GM18517 (cell line): ENCODE data around the gene RHBDF2.

ENCODE experiments used
- ATAC-seq: cut with Tn5 transposase; IDR thresholded peaks from one replicate; pipeline ENCODE4 v1.9.1; 2021; ENCODE audit warnings: mild to moderate bottlenecking, moderate library complexity; ENCODE audit not compliant: unreplicated experiment

The RHBDF2 gene

DNA sequence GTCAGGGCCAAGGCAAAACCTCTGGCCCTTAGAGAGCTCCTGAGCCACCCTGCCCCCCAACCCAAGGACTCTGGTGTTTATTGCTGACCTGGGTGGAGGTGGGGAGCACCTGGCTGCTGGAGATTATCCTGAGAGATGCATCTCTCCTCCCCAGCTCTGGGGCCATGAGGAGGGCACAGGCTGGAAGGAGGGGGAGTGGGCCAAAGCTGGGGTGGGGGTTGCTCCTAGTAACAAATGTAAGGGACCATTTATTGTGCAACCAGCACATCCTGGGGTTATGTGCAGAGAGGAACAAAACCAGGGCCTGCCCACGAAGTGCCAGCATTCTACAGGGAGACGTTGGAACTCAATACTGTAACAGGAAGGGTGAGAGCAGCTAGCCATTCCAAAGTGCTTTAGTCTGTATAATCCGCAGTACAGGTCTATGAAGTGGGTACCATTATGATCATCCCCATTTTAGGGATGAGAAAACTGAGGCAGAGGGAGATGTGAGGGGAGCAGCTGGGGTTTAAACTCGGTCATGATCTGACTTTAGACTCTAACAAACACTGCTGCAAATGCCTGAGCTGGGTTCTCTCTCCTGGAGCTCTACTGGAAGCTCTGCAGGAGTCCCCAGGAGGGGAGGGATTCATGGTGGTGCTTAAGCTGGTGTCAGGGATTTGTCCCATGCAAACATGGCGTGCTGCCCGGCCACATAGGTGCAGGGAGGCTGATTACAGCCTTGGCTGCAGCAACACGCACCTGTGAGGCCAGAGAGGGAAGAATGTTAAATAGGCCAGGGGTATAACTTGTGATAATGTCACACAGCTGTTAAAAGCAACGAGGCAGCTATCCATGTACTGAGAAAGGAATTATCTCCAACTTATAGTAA is 1.4 kb upstream of the RHBDF2 start:
- no peak for ATAC-seq

DNA sequence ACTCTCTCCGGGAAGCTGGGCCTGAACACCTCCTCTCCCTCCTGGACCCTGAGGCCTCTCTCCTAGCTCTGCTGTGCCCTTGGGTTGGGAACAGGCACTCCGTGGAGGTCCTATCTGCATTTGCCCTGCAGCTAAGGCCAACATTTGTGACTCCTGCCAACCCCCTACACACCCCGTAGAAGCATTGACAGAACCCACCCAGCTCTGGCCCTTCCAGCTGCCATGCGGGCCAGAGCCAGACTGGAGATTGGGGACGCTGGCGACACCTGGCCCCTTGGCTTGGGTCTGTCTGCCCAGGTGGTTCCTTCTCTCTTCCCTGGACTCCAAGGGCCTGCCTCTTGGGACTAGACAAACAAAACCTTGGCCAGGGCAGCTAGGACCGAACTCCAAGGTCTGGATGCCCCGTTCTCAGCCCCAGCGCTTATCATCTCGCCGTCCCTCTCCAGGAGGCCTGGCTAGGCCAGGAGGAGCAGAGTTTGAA is 644 bp upstream of the RHBDF2 start:
- ATAC-seq, result no peak

DNA sequence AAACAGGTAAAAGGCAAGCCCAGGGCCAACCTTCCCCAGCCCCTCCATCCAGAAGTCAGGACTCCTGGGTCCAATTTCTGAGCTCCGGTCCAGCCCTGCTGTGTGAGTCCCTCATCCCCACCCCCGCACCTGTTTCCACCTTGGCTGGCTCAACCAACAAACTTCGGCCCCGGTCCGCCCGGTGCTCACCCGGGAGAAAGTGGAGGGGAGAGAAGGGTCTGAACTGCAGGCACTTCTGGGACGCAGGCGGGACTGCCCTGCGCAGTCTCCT is 541 bp downstream of the RHBDF2 start:
- ATAC-seq, result no peak

DNA sequence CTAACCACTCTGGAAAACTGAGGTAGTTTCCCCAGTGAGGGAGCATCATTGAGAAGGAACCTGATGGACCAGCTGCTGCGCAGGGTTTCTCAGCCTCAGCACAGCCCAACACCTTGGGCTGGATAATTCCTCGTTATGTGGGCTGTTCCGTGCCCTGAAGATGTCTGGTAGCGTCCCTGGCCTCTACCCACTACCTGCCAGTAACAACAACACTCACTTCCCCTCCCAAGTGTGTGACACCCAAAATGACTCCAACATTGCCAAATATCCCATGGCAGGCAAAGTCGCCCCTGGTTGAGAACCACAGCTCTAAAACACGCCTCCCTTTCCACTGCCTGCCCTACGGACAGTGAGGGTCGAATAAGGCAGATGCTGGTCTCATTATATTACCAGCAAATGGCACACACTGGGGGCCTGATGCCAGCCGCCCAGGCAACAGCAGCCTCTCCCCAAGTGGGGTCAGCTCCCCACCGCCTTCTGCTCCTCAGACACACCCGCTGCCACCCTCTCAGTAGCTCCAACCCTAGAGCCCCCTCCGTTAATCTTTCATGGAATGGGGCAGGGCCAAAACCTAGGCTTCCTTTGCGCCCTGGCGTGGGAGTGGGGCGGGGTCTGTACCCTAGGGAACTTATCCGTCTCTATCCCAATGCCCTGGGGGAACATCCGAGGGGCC is 1.0 kb downstream of the RHBDF2 start:
- no peak for ATAC-seq

DNA sequence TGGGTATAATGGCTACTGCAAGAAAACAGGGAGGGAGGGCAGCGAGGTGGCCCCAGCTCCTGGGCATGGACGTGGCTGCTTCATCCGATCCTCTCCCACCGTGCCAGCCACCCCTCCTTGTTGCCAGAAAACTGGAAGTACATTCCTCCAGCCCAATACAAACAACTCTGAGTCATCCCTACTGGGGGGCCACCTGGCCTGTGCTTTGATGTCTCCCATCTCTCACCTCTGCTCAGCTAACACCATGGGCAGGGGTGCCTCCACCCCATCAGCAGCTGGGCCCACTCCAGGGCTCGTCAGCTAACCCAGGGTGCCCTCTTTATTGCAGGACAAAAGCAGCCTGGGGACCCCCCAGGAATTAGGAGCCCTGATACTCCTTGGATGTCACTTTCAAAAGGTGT is 2.0 kb downstream of the RHBDF2 start:
- ATAC-seq, result no peak

DNA sequence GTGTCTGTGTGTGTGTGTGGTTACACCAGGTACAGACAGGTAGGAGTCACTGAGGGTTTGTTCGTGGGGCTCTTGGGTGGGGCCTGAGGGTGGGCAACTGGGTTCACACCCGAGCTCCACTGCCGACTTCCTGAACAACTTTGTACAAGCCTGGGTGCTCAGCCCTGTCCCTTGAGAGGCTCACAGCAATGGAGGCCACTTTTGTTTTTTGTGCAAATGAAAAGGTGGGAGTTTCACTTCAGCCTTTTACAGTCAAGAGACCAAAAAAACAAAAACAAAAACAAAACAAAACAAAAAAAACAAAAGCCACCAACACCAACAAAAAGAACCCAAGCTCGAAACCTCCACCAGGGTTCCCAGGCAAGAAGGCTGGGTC is 2.4 kb downstream of the RHBDF2 start:
- no peak for ATAC-seq

DNA sequence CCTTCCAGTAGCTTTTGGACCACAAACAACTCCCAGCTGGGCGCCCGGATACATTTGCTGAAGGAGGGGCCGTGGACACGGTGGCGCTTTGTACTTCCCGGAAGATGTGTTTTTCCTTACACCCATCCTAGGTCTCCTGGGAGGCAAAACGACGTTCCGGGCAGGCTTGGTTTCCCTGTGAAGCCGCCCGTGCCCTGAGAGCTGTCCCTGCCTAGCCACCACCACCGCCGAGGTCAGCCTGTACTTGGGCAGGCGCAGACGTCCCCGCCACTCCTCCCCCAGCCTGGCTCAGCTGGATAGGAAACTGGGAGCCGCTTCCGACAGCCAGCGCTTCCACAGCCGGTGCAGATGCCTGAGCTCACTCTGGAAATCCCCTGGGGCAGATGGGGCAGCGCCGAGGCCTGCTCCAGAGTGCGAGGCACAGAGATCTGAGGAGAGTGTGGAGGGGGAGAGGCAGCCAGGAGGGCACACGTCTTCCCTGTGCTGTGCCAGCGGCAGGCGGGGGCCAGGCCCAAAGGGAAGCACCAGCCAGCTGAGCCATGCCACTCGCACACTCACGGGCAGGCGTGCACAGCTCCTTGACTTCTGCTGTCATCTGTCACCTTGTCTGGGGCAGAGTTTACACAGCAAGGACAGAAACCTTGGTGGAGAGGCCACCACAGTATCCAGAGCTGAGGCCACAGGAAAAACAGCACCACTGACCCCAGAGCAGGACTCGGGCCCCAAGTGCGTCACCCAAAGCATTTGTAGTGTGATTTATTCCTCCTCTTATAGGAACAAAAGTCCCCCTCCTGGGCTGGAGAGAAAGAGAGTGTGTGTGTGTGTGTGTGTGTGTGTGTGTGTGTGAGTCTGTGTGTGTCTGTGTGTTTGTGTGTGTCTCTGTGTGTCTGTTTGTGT is 3.0 kb downstream of the RHBDF2 start:
- no peak for ATAC-seq

DNA sequence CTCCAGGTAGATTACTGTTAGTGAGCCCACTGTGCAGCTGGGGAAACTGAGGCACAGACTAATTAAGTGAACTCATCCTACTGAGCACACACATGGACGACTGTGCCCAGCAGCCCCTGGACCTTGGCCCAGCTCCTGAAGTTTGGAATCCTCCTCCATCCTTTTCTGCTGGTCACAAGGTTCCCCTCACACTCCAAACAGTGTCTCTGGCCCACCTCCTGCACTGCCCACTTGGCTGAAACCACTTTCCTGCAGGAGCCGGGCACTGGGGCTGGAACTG is 3.6 kb downstream of the RHBDF2 start:
- ATAC-seq, result no peak

DNA sequence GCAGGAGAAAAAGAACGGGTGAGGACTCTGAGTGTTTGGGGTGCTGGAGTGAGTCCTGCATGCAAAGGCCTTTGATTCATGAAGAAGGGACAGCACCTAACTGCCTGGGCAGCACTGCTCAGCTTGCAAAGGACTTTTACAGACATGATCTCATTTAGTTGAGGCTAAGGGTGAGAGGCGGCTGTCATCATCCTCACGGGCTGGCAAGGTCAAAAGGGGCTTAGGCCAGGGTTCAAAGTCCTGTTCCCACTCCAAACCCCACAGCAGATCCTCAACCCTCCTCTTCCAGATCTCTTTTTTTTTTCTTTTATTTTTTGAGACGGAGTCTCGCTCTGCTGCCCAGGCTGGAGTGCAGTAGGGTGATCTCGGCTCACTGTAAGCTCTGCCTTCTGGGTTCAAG is 4.8 kb downstream of the RHBDF2 start:
- ATAC-seq, result no peak

DNA sequence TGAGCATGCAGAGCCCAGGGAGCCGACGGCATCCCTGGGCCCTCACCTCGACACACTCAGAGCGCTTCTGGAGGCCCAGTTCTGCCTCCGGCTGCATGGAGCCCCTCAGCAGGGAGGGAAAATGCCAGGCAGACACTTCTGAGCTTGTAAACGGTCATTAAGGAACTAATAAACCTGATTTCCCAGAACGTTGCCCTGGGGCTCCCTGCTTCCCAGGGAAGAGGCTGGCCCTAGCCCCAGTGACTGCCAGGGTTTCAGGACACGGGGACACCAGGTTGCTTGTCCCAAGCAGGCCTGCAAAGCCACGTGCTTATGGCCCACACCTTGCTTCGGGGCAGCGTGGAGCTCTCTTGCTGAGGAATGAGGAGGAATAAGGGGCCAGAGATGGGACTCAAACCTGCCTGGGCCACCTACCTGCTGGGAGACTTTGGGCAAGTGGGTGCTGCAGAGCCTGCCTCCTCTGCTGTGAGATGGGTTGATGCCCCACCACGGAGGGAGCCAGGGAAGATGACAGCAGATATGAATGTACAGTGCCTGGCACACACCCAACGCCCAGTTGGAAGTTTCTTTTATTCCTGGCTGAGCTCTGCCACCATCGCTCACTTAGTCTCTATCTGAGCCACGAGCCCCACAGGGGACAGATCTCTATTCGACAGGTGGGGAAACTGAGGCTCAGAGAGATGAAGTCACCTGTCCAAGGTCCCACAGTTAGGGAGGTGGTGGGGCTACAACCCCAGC is 5.4 kb downstream of the RHBDF2 start:
- ATAC-seq, result no peak

DNA sequence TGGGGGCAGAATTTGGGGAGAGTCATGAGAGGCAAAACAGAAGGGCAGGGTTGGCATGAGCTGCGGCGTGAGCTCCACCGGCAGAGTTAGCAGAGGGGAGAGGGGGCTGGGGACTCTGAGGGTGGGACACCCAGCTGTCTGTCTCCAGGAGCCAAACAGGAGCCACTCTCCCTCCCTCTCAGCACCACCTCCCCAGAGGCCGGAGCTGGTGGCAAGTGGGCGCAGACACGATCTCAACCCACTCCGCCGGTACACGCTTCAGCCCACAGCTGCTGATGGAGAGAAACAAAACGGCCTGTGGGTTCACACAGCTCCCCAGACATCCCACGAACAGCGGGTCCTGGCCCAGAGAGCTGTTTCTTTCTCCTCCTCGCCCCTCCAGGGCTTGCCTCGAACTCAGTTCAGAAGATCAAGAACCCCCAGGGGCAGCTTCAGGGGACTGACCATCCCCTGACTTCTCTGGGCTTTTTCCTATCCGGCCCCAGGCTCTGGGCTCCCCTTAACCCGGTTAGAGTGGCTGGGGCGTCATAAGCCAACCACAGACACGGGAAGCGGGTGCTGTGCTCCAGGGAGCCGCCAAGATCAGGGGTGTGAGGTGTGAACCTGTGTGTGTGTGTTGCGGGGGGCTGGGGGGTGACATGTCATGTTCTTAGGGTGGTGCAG is 7.6 kb downstream of the RHBDF2 start:
- no peak for ATAC-seq

DNA sequence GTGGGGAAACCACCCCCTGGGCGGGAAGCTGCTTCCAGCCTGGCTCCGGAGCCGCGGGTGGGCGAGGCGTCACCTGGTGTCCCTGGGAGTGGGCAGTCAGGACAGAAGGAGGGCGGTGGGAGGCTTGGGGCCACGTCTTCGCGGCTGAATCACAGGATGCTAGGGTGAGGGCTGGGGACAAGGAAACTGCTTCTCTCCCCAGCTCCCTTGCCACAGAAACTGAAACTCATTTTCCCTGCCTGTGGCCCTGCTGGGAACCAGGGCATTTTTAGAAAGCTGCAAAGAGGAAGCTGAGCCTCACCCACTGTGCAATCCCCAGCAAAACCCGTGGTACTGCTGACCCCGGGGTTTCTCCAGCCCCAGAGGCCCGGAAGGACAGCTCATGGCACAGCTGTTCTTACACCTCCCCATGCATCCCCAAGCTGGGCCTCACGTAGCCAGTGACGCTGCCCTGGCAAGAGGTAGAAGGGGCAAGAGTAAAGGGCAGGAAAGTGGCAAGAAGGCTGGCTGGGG is 8.2 kb downstream of the RHBDF2 start:
- peak; percentile 35 for ATAC-seq

DNA sequence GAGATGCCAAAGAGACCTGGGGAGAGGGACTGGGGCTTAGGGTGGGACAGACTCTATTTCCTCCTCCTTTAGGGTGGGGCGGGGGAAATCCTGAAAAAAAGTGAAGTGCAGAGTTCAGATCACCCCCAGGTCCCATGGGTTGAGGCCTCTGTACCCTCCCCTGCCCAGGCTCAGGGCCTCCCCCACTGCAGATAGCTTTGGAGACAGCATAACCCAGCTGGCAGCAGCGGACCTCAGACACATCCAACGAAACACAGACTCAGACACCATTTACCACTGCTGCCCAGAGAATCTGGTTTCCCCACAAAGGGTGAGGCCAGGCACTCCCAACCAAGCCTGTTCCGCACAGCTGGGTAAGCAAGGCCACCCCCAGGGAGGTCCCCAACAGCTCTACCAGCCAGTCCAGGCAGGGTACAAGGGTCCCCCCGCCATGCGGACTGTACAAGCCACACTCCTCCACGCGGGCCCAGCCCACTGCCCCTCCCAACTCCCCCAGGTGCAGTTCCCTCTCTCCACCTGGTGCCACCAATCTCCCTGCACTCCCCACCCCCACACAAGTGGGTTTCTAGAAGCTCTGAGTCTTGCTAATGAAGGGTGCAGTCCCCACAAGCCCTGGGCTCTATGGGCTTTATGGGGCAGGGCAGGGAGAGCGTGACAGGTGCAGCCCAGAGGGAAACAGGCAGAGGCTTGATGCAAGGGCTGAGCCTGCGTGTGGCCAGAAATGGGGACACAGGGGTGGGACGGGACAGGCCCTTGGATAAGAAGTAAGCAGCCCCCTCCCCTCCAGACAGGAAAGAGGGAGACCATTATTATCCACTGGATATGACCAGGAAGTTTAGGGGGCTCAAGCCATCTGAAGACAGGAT is 8.9 kb downstream of the RHBDF2 start:
- peak; percentile 46 for ATAC-seq

DNA sequence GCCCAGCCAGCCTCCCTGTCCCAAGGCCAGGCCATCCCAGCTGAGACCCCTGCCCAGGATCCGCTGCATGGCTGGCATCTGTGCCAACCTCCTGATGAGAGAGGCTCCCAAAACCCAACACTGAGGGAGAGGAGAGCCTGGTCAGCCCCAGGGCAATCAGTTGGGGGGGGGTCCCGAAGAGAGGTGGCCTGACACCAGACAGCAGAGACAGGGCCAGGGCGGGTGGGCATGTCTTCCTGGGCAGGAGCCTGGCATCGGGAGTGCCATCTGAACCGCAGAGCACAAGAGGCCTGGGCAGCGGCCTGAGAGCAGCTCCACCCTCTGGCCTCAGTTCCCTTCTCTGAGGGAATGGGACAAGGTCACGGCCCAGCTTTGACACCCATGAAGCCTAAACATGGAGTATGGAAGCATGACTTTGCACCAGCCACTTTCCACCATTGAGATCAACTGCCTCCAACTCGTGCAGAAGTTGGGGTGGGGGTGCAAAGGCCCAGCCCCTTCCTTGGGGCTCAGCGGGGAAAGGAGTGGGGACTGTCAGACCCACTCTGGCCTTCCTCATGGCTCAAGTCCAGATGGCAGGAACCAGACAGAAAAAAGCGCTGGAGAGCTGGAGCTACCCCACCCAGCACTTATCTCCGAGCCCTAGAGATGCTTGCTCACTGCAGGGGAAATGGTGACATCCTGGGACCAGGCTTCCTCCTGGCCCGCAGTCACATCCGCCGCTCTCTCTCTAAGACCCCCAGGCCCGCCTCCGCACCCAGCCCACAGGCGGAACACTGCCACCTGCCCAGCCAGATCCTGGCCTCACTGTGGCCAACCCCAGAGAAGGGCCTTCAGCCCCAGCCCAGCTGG is 9.7 kb downstream of the RHBDF2 start:
- ATAC-seq, result peak; percentile 3

DNA sequence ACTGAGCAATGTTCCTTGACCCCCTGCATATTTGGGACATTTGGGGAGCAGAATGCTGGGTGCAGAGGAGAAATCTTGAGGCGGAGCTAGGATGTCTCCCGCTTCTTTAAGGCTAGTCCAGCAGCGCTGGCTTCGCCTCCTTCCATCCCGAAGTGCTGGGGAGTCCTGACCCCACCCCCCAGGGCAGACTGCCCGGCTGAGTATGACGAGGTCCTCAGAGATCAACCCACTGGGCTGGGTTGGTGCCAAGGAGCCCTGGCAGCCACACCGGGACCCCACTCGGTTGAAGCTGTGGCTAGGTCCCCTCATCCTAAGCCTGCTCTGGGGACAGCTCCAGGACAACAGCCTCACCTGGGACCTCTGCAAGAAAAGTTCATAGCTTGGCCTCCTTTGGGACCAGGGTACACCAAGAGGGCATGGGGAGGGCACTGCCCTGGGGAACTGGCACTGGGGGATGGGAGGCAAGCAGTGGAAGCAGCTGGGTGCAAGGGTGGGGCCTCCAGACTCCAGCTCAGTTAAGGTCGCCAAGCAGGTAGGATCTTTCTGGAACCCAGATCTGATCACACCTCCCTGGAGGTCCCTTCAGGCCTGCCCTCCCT is 11.0 kb downstream of the RHBDF2 start:
- no peak for ATAC-seq

DNA sequence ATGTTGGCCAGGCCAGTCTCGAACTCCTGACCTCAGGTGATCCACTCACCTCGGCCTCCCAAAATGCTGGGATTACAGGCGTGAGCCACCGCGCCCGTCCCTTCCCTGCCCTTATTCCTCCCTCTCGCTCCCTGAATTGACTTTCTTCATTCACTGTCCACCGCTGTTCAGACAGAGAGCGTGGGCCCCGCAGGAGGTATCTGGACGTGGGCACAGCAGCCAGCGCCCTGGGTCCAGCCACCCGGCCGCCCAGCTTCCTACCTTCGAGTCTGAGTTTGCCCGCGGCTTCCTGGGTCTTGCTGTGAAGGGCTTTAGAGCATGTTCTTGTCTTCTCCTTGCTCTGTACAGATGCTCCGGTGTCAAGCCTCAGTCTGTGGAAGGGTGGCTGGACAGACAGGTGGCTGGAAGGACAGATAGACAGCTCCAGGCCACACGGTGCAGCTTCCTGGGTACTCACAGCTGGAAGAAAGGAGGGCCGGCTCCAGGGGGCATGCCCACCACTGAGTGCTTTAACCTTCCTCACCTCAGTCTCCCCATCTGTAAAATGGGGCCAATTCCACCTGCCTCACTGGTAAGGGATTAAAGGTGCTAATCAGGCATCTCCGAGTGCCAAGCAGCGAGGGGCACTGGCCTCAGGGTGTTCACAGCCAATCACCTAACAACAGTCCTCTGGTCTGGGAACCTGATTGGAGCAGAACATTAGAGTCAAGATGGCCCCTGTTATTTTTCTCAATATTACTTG is 13.6 kb downstream of the RHBDF2 start:
- no peak for ATAC-seq

DNA sequence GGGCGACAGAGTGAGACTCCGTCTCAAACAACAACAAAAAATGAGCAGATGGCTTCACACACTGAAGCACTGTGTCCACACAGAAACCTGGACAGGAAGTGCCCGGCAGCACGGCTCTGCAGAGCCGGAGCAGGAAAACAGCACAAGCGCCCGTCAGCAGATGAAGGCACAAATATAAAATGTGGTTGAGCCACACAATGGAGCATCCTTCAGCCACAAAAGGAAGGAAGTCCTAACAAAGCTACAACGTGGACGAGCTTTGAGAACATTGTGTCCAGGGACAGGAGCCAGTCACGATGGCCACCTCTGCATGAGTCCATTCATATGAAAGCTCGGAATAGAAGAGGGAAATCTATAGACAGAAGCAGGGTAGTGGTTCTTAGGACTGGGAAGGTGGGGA is 15.7 kb downstream of the RHBDF2 start:
- ATAC-seq, result no peak
